ENCODE measurements around the gene DIP2C. TPM values are rescaled to one million over a fixed set of nuclear protein-coding genes. Genes with fewer than 3 reads are reported as not detected.

The DIP2C gene
- polyA plus RNA-seq, 1 of the 3 experiments (the other 2 are of a cell fraction) = 8.7 TPM

- no peak overlapping the region for H3K9ac ChIP-seq
- DNase-seq = no peak
- H3K36me3 ChIP-seq (replicated peaks in 1 of 2; ENCODE audit: control insufficient read depth in 1 of 2, insufficient read depth in 2 of 2, low read length in 1 of 2) = no peaks in the 10 kb centered on the region
- no peak overlapping the region for H3K4me2 ChIP-seq
- peaks cover 82% of the 10 kb centered on the region for H4K20me1 ChIP-seq (ENCODE audit: insufficient read depth)
- no peaks in the 10 kb centered on the region for H3K27me3 ChIP-seq (ENCODE audit: insufficient read depth)
- H3K27ac ChIP-seq (ENCODE audit: low read depth in 2 of 2, low read length in 1 of 2) = no peak overlapping the region
- no peak overlapping the region for H3K4me3 ChIP-seq (ENCODE audit: low read depth in 2 of 2, low read length in 1 of 2)
- peaks cover 91% of the 10 kb centered on the region for H3K79me2 ChIP-seq (ENCODE audit: insufficient read depth)
- WGBS (ENCODE audit: low lambda C conversion rate) = 80% methylated on average over 3 of the region's 5 CpGs
- TF ChIP-seq RFX5 (IDR thresholded peaks at IDR 0.05; ENCODE audit: low read length) (no peak), USF1 (IDR thresholded peaks at IDR 0.05; ENCODE audit: borderline replicate concordance, low read depth) (no peak), RAD21 (IDR thresholded peaks at IDR 0.05; ENCODE audit: low read length) (no peak), JUND (IDR thresholded peaks at IDR 0.05) (no peak), REST (IDR thresholded peaks at IDR 0.05; ENCODE audit: low read depth, low read length) (no peak), FOXJ3 (CRISPR knock-in tag; IDR thresholded peaks at IDR 0.05) (no peak)
- peaks cover 29% of the 10 kb centered on the region for H3F3A ChIP-seq (replicated peaks; ENCODE audit: insufficient read depth)
- H2AFZ ChIP-seq (ENCODE audit: low read depth) = no peak overlapping the region
- H3K9me2 ChIP-seq = no peaks in the 10 kb centered on the region
- H3K9me3 ChIP-seq = no peaks in the 10 kb centered on the region
- no peaks in the 10 kb centered on the region; a peak in 1 of 4 replicates for H3K4me1 ChIP-seq (ENCODE audit: control insufficient read depth in 1 of 2, insufficient read depth in 2 of 2, low read depth in 1 of 2, low read length in 1 of 2)
- POLR2A ChIA-PET = no interaction called here
- CTCF ChIA-PET = no interaction called here
Observed at GRCh38 chr10:672992-673391, 16.5 kb downstream of the DIP2C start.

- Histone ChIP-seq H3K36me3 (replicated peaks in 1 of 2; ENCODE audit: control insufficient read depth in 1 of 2, insufficient read depth in 2 of 2, low read length in 1 of 2) (no peaks in the 10 kb centered on the region), H3K27ac (ENCODE audit: low read depth in 2 of 2, low read length in 1 of 2) (no peak overlapping the region), H3K4me3 (ENCODE audit: low read depth in 2 of 2, low read length in 1 of 2) (no peak overlapping the region), H3K79me2 (ENCODE audit: insufficient read depth) (peaks cover 91% of the 10 kb centered on the region), H3K9me2 (no peaks in the 10 kb centered on the region), H3K4me1 (ENCODE audit: control insufficient read depth in 1 of 2, insufficient read depth in 2 of 2, low read depth in 1 of 2, low read length in 1 of 2) (no peaks in the 10 kb centered on the region; a peak in 1 of 4 replicates), H2AFZ (ENCODE audit: low read depth) (no peak overlapping the region), H3K9me3 (no peaks in the 10 kb centered on the region), H3K9ac (no peak overlapping the region), H4K20me1 (ENCODE audit: insufficient read depth) (peaks cover 82% of the 10 kb centered on the region), H3K4me2 (no peak overlapping the region), H3K27me3 (ENCODE audit: insufficient read depth) (no peaks in the 10 kb centered on the region), H3F3A (replicated peaks; ENCODE audit: insufficient read depth) (peaks cover 29% of the 10 kb centered on the region)
- 96% methylated on average over 24 of the region's 24 CpGs for WGBS (ENCODE audit: low lambda C conversion rate)
- no peak for DNase-seq
- TF ChIP-seq SMC3 (IDR thresholded peaks at IDR 0.05; ENCODE audit: low read depth, low read length) = no peak
- TF ChIP-seq TAF1 (IDR thresholded peaks at IDR 0.05; ENCODE audit: borderline replicate concordance, low read depth, low read length) = no peak
- TF ChIP-seq ZBTB33 (IDR thresholded peaks at IDR 0.05; ENCODE audit: borderline replicate concordance, low read depth) = no peak
- ChIA-PET CTCF (no interaction called here), POLR2A (interaction anchor here (0.6 kb wide), 1 partner anchor 112 kb away, joined by 3 read pairs; no protein-coding TSS in a partner anchor)
Observed at GRCh38 chr10:672203-672602, 17.3 kb downstream of the DIP2C start.
